GM23338 (cell line): ENCODE data around the gene MAPK11. TPM values are rescaled to one million over a fixed set of nuclear protein-coding genes. Genes with fewer than 3 reads are reported as not detected.

Experiments
- ATAC-seq: fragments of 200-7000 bp; cut with Tn5 transposase; 3 replicates; pipeline ENCODE4 v1.9.1; 2020
- DNase-seq: peaks from one replicate; pipeline ENCODE4 v3.0.0-alpha.2; 2015; ENCODE audit warnings: low spot score
- H2AFZ ChIP-seq: fragments of 200-600 bp; sonication (generic); 2 replicates; pipeline ENCODE4 v1.8.0; 2016; ENCODE audit warnings: antibody characterized with exemption, mild to moderate bottlenecking, moderate library complexity
- H3F3A ChIP-seq: fragments of 200-600 bp; sonication (generic); replicated peaks from 2 replicates; pipeline ENCODE4 v1.8.0; 2017; ENCODE audit warnings: antibody characterized with exemption, mixed run types, low read depth
- H3K27ac ChIP-seq: fragments of 200-600 bp; sonication (generic); 2 replicates; pipeline ENCODE4 v1.6.1; 2016; ENCODE audit warnings: low read depth
- H3K27me3 ChIP-seq: fragments of 200-600 bp; sonication (generic); 2 replicates; pipeline ENCODE4 v1.8.0; 2016; ENCODE audit warnings: mild to moderate bottlenecking, mixed run types, moderate library complexity; ENCODE audit not compliant: insufficient read depth
- H3K36me3 ChIP-seq: fragments of 200-600 bp; sonication (generic); 2 replicates; pipeline ENCODE4 v1.8.0; 2016; ENCODE audit warnings: mild to moderate bottlenecking; ENCODE audit not compliant: insufficient read depth
- H3K4me1 ChIP-seq: fragments of 200-600 bp; sonication (generic); 2 replicates; pipeline ENCODE4 v1.8.0; 2016; ENCODE audit warnings: mild to moderate bottlenecking, moderate library complexity; ENCODE audit not compliant: insufficient read depth
- H3K4me2 ChIP-seq: fragments of 200-600 bp; sonication (generic); 2 replicates; pipeline ENCODE4 v1.7.1; 2017; ENCODE audit warnings: mixed run types
- H3K4me3 ChIP-seq: fragments of 200-600 bp; sonication (generic); 2 replicates; pipeline ENCODE4 v1.6.1; 2016; ENCODE audit warnings: mixed run types
- H3K79me2 ChIP-seq: fragments of 200-600 bp; sonication (generic); replicated peaks from 2 replicates; pipeline ENCODE4 v1.8.0; 2017; ENCODE audit warnings: mild to moderate bottlenecking; ENCODE audit not compliant: insufficient read depth
- H3K9me2 ChIP-seq: fragments of 200-600 bp; sonication (generic); 2 replicates; pipeline ENCODE4 v1.8.0; 2017; ENCODE audit not compliant: insufficient read depth
- H4K20me1 ChIP-seq: fragments of 200-600 bp; sonication (generic); replicated peaks from 2 replicates; pipeline ENCODE4 v1.8.0; 2017; ENCODE audit warnings: mild to moderate bottlenecking; ENCODE audit not compliant: insufficient read depth
- H3K27ac Mint-ChIP-seq: 2 replicates; pipeline ENCODE4 v1.8.0; 2020; ENCODE audit warnings: inconsistent platforms, mild to moderate bottlenecking, moderate library complexity, mixed read lengths
- H3K27me3 Mint-ChIP-seq: 3 replicates; pipeline ENCODE4 v1.8.0; 2022; ENCODE audit warnings: low read depth, mild to moderate bottlenecking, moderate library complexity, mixed read lengths, inconsistent platforms; ENCODE audit not compliant: insufficient read depth, poor library complexity
- H3K36me3 Mint-ChIP-seq: 3 replicates; pipeline ENCODE4 v1.8.0; 2021; ENCODE audit warnings: low read depth, mild to moderate bottlenecking, inconsistent platforms, moderate library complexity, mixed read lengths
- H3K4me1 Mint-ChIP-seq: 3 replicates; pipeline ENCODE4 v1.8.0; 2020; ENCODE audit warnings: mild to moderate bottlenecking, inconsistent platforms, mixed read lengths
- H3K4me3 Mint-ChIP-seq: 3 replicates; pipeline ENCODE4 v1.8.0; 2021; ENCODE audit warnings: moderate library complexity, mild to moderate bottlenecking, inconsistent platforms, mixed read lengths
- H3K9me3 Mint-ChIP-seq: 3 replicates; pipeline ENCODE4 v1.8.0; 2020; ENCODE audit warnings: moderate library complexity, mild to moderate bottlenecking, inconsistent platforms, mixed read lengths
- CREB1 ChIP-seq: fragments of 250-450 bp; sonication (Bioruptor Pico); IDR thresholded peaks from 2 replicates; pipeline ENCODE4 v1.5.0; 2020; ENCODE audit warnings: low read depth, mild to moderate bottlenecking, moderate library complexity
- CTCF ChIP-seq, 2 experiments: fragments of 200-600 bp in 1 of 2; sonication (generic) in 1 of 2; conservative IDR thresholded peaks; 2 replicates each; pipeline versions ENCODE4 v1.5.1 to v1.6.1; 2016 to 2017; ENCODE audit warnings: antibody characterized with exemption in 2 of 2, low read depth in 2 of 2, mild to moderate bottlenecking in 2 of 2, moderate library complexity in 1 of 2
- ETS1 ChIP-seq: IDR thresholded peaks from 2 replicates; pipeline ENCODE4 v1.6.1; 2016; ENCODE audit warnings: antibody characterized with exemption
- EZH2 ChIP-seq: fragments of 200-600 bp; sonication (generic); IDR thresholded peaks from one replicate; pipeline ENCODE4 v1.8.0; 2017; ENCODE audit warnings: antibody characterized with exemption, mild to moderate bottlenecking, low read depth; ENCODE audit not compliant: unreplicated experiment
- EZH2phosphoT487 ChIP-seq: fragments of 200-600 bp; sonication (generic); IDR thresholded peaks from one replicate; pipeline ENCODE4 v1.8.1; 2018; ENCODE audit warnings: antibody characterized with exemption; ENCODE audit not compliant: unreplicated experiment
- JUNB ChIP-seq: IDR thresholded peaks from one replicate; pipeline ENCODE4 v1.6.1; 2016; ENCODE audit warnings: antibody characterized with exemption; ENCODE audit not compliant: unreplicated experiment
- NANOG ChIP-seq: IDR thresholded peaks from 2 replicates; pipeline ENCODE4 v1.6.1; 2016; ENCODE audit warnings: antibody characterized with exemption, borderline replicate concordance
- POLR2AphosphoS5 ChIP-seq: IDR thresholded peaks from 2 replicates; pipeline ENCODE4 v1.6.1; 2016; ENCODE audit warnings: antibody characterized with exemption, low read depth
- REST ChIP-seq: IDR thresholded peaks from one replicate; pipeline ENCODE4 v1.6.1; 2018; ENCODE audit warnings: antibody characterized with exemption; ENCODE audit not compliant: unreplicated experiment
- STAT1 ChIP-seq: IDR thresholded peaks from one replicate; pipeline ENCODE4 v1.6.1; 2016; ENCODE audit warnings: antibody characterized with exemption; ENCODE audit not compliant: unreplicated experiment
- ZNF114 ChIP-seq: fragments of 250-450 bp; sonication (Bioruptor Pico); IDR thresholded peaks from 2 replicates; pipeline ENCODE4 v1.5.0; 2020; ENCODE audit warnings: mild to moderate bottlenecking, moderate library complexity
- ZNF331 ChIP-seq: fragments of 250-450 bp; sonication (Bioruptor Pico); IDR thresholded peaks from 2 replicates; pipeline ENCODE4 v1.5.0; 2020; ENCODE audit warnings: low read depth, mild to moderate bottlenecking, moderate library complexity
- ZNF462 ChIP-seq: fragments of 250-450 bp; sonication (Bioruptor Pico); IDR thresholded peaks from 2 replicates; pipeline ENCODE4 v1.5.0; 2020; ENCODE audit warnings: mild to moderate bottlenecking, moderate library complexity
- polyA plus RNA-seq: library from polyadenylated mRNA; unstranded; fragments of >200 nt; fragmentation: Nextera tagmentation; extraction: Ambion mirVana; gene quantifications from 2 replicates; pipeline ENCODE4 v1.2.1, GENCODE V29; 2016
- total RNA-seq: library from RNA; depleted of rRNA; stranded (reverse); fragments of >200 nt; shearing (Covaris generic); gene quantifications from 2 replicates; pipeline ENCODE4 v1.2.3, GENCODE V29; 2014

Gene MAPK11
- total and polyA plus RNA-seq, 2 experiments from 2014 or later, result 0.34 to 1.9 TPM

- Histone ChIP-seq H3F3A (no peaks in the 10 kb centered on the region), H3K27me3 (no peaks in the 10 kb centered on the region), H2AFZ (no peak overlapping the region), H4K20me1 (peaks cover 18% of the 10 kb centered on the region), H3K4me2 (no peak overlapping the region), H3K9me2 (no peaks in the 10 kb centered on the region), H3K4me1 (no peaks in the 10 kb centered on the region; the same call in 1 of the 2 replicates), H3K36me3 (0 out of 2 replicates have a peak, but pooled peaks cover 4% of the 10 kb centered on the region), H3K79me2 (peaks cover 17% of the 10 kb centered on the region; the same call in 1 of the 2 replicates), H3K4me3 (no peak overlapping the region), H3K27ac (no peak overlapping the region)
- DNase-seq (no peak), ATAC-seq (no peak)
- Mint-ChIP-seq H3K4me1 (peaks cover 2% of the 10 kb centered on the region; the same call in 2 of the 3 replicates), H3K36me3 (peaks cover 70% of the 10 kb centered on the region), H3K9me3 (no peaks in the 10 kb centered on the region; the same call in 2 of the 3 replicates), H3K4me3 (no peak overlapping the region), H3K27ac (no peak overlapping the region), H3K27me3 (peaks cover 1% of the 10 kb centered on the region)
- no peak for TF ChIP-seq ETS1
- TF ChIP-seq STAT1, result no peak
- TF ChIP-seq CTCF (conservative IDR thresholded peaks at IDR 0.05; ENCODE audit: low read depth in 2 of 2), result no peak
- TF ChIP-seq ZNF462 (CRISPR knock-in tag), result no peak
- no peak for TF ChIP-seq EZH2
- TF ChIP-seq POLR2AphosphoS5, result no peak
- TF ChIP-seq REST, result no peak
- TF ChIP-seq EZH2phosphoT487, result no peak
- TF ChIP-seq CREB1, result no peak
- no peak for TF ChIP-seq NANOG
- TF ChIP-seq ZNF114 (CRISPR knock-in tag), result no peak
- TF ChIP-seq JUNB, result no peak
- TF ChIP-seq ZNF331, result no peak
Observed at GRCh38 chr22:50216055-50216683, 54.0 kb downstream of the MAPK11 start.
